ENCODE data around the gene INO80E. TPM values are rescaled to one million over a fixed set of nuclear protein-coding genes. Genes with fewer than 3 reads are reported as not detected.

Gene INO80E
- total and polyA plus RNA-seq, 8 donors, result 42.1 to 59.6 (median 51.6) TPM

DNA sequence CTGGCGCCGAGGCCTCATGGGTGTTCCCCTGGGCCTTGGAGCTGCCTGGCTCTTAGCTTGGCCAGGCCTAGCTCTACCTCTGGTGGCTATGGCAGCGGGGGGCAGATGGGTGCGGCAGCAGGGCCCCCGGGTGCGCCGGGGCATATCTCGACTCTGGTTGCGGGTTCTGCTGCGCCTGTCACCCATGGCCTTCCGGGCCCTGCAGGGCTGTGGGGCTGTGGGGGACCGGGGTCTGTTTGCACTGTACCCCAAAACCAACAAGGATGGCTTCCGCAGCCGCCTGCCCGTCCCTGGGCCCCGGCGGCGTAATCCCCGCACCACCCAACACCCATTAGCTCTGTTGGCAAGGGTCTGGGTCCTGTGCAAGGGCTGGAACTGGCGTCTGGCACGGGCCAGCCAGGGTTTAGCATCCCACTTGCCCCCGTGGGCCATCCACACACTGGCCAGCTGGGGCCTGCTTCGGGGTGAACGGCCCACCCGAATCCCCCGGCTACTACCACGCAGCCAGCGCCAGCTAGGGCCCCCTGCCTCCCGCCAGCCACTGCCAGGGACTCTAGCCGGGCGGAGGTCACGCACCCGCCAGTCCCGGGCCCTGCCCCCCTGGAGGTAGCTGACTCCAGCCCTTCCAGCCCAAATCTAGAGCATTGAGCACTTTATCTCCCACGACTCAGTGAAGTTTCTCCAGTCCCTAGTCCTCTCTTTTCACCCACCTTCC, 8.5 kb upstream of the INO80E start:
- intact Hi-C loops (cut with DNase I), result no loop called here
- TF ChIP-seq CTCF (IDR thresholded peaks at IDR 0.05), result no peak
- DNase-seq (peak in 1 of 4 donors; percentile 78), ATAC-seq (no peak)
- H3K9me3 ChIP-seq, result no peaks in the 10 kb centered on the region
- H3K27ac ChIP-seq, result peak overlapping the region in 1 of 2 donors; percentile 59
- H3K4me3 ChIP-seq, result peak overlapping the region in 1 of 2 donors; percentile 7
- H3K27me3 ChIP-seq, result no peaks in the 10 kb centered on the region
- peaks cover 16 to 30% of the 10 kb centered on the region in 2 donors for H3K4me1 ChIP-seq
- H3K36me3 ChIP-seq, result peaks cover 16 to 100% of the 10 kb centered on the region in 2 donors

DNA sequence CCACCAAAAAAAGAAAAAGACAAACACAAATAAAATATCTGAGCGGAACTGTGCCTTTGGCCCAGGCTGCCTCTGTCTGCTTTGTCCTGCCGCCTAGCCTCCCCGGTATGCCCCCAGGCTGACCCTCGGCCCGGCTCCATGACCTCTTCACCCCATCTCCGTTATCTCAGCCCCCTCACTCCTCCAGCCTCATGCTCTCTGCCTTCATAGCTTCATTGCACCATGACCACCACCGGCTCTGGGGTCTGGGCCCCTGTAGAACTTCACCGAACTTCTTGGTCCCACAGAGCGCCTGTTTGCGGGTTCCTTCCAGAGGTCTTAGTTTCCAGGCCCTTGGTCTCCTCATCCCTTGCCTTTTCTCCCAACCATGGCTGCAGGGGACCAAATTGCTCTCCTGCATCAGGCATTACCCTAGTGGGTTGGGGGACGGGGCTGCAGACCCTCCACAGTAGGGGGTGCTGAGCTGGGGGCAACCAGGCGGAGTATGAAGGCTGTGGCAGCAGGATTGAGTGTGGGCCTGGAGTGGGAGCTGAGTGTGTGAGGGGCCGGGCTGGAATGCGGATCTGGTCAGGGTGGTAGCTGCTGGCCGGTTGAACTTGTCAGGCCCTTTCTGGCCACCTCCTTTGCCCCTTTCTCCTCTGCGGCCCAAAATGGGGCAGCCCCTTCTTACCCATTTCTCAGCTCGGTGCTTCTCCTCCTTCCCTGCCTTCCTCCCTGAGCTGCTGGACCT, 7.5 kb upstream of the INO80E start:
- ATAC-seq (peak; percentile 6), DNase-seq (peak in 1 of 4 donors; percentile 58)
- no peak overlapping the region for H3K4me3 ChIP-seq
- intact Hi-C loops (cut with DNase I), result no loop called here
- no peaks in the 10 kb centered on the region for H3K27me3 ChIP-seq
- TF ChIP-seq CTCF (IDR thresholded peaks at IDR 0.05), result no peak
- peaks cover 12 to 100% of the 10 kb centered on the region in 2 donors for H3K36me3 ChIP-seq
- no peaks in the 10 kb centered on the region for H3K9me3 ChIP-seq
- H3K4me1 ChIP-seq, result peaks cover 16 to 37% of the 10 kb centered on the region in 2 donors
- H3K27ac ChIP-seq, result peak overlapping the region; percentile 59 to 72

DNA sequence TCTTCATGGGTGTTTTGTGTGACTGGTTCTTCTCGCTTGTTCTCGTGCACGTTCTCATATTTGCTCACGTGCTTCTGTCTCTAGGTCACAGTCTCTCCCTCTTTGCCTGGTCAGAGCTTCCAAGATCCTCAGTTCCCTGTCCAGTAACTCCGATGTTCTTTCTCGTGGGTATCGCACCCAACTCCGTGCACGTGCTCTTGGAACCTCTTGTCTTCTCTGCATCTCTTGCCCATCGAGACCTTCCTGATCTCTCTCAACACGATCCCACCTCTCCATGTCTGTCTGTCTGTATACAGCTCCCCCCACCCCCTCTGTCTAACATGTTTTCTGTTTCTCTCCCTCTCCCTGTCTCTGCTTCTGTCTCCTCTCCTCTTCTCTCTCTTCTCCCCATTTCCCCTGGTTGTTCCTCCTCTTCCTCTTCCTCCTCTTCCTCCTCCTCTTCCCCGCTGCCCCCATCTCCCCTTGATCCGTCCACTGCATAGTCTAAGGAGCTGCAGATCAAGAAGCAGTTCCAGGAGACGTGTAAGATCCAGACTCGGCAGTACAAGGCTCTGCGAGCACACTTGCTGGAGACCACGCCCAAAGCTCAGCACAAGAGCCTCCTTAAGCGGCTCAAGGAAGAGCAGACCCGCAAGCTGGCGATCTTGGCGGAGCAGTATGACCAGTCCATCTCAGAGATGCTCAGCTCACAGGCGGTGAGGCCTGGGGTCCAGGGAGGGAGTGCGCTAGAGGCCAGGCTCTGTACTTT, 6.8 kb upstream of the INO80E start:
- ATAC-seq (peak; percentile 79), DNase-seq (peak in 3 of 4 donors; percentile 42 to 80 (median 75))
- no peaks in the 10 kb centered on the region for H3K9me3 ChIP-seq
- intact Hi-C loops (cut with DNase I), result no loop called here
- H3K4me3 ChIP-seq, result no peak overlapping the region
- H3K27me3 ChIP-seq, result no peaks in the 10 kb centered on the region
- TF ChIP-seq CTCF (IDR thresholded peaks at IDR 0.05), result no peak
- H3K27ac ChIP-seq, result peak overlapping the region; percentile 59 to 72
- peaks cover 13 to 44% of the 10 kb centered on the region in 2 donors for H3K4me1 ChIP-seq
- peaks cover 12 to 98% of the 10 kb centered on the region in 2 donors for H3K36me3 ChIP-seq

DNA sequence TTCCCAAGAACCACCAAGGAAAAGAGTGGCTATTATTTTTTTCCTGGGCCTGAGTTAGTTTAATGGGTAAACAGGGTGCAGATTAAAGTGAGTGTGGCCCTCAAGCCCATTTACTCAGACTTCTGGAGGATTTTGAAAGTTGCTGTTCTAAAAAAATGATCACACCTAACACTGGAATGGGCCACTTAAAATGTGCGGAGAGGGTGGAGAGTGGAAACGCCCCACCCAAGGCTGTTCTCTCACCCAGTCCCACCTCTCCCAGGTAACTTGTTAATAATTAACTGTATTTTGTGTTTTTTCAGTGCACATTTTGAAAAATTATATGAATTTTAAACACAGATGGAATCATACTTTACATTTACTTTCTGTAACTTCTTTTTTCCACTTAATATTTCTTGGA, 6.0 kb upstream of the INO80E start:
- Histone ChIP-seq H3K4me3 (no peak overlapping the region), H3K27ac (peak overlapping the region; percentile 59 to 72)

More for the DNA sequence above, 6.0 kb upstream of the INO80E start:
- H3K27me3 ChIP-seq, result no peaks in the 10 kb centered on the region
- intact Hi-C loops (cut with DNase I), result no loop called here
- peak in 1 of 4 donors; percentile 47 for DNase-seq
- ATAC-seq, result peak; percentile 70
- H3K9me3 ChIP-seq, result no peaks in the 10 kb centered on the region
- no peak for TF ChIP-seq CTCF (IDR thresholded peaks at IDR 0.05)
- H3K36me3 ChIP-seq, result peaks cover 11 to 90% of the 10 kb centered on the region in 2 donors
- H3K4me1 ChIP-seq, result peaks cover 17 to 52% of the 10 kb centered on the region in 2 donors
